ENCODE results near the gene HTR3B.

The HTR3B gene

GRCh38 chr11:113884361-113884836 lies 20.2 kb upstream of the HTR3B start:
- H3K4me3 ChIP-seq (ENCODE audit: low read depth, low read length): no peak overlapping the region
- TF ChIP-seq CTCF (IDR thresholded peaks at IDR 0.05; ENCODE audit: control insufficient read depth, extremely low read depth, insufficient read depth): no peak
- DNase-seq (ENCODE audit: low read depth): no peak

- no peak for DNase-seq (ENCODE audit: low read depth)
- no peak for TF ChIP-seq CTCF (IDR thresholded peaks at IDR 0.05; ENCODE audit: control insufficient read depth, extremely low read depth, insufficient read depth)
- H3K4me3 ChIP-seq (ENCODE audit: low read depth, low read length): no peak overlapping the region
Observed at GRCh38 chr11:113885897-113886296, 18.7 kb upstream of the HTR3B start.

- no peak for TF ChIP-seq CTCF (IDR thresholded peaks at IDR 0.05; ENCODE audit: control insufficient read depth, extremely low read depth, insufficient read depth)
- no peak overlapping the region for H3K4me3 ChIP-seq (ENCODE audit: low read depth, low read length)
- no peak for DNase-seq (ENCODE audit: low read depth)
Observed at GRCh38 chr11:113888848-113889247, 15.7 kb upstream of the HTR3B start.

GRCh38 chr11:113894421-113894996 lies 10.1 kb upstream of the HTR3B start:
- H3K4me3 ChIP-seq (ENCODE audit: low read depth, low read length): no peak overlapping the region
- no peak for DNase-seq (ENCODE audit: low read depth)
- TF ChIP-seq CTCF (IDR thresholded peaks at IDR 0.05; ENCODE audit: control insufficient read depth, extremely low read depth, insufficient read depth): no peak

GRCh38 chr11:113895367-113896155 lies 9.0 kb upstream of the HTR3B start:
- TF ChIP-seq CTCF (IDR thresholded peaks at IDR 0.05; ENCODE audit: control insufficient read depth, extremely low read depth, insufficient read depth): no peak

GRCh38 chr11:113896156-113896879 lies 8.3 kb upstream of the HTR3B start:
- no peak for DNase-seq (ENCODE audit: low read depth)
- peak; percentile 81 for TF ChIP-seq CTCF (IDR thresholded peaks at IDR 0.05; ENCODE audit: control insufficient read depth, extremely low read depth, insufficient read depth)
- H3K4me3 ChIP-seq (ENCODE audit: low read depth, low read length): no peak overlapping the region

More at GRCh38 chr11:113895367-113896155, 9.0 kb upstream of the HTR3B start:
- peak; percentile 55 for DNase-seq (ENCODE audit: low read depth)
- H3K4me3 ChIP-seq (ENCODE audit: low read depth, low read length): no peak overlapping the region

Data from LNCaP clone FGC (cell line).